Left ventricle myocardium inferior (tissue), 1 donor: Measurements from ENCODE around the gene RPS29. TPM values are rescaled to one million over a fixed set of nuclear protein-coding genes. Genes with fewer than 3 reads are reported as not detected.

Experiments used
- DNase-seq: peaks from one replicate; pipeline ENCODE4 v3.0.0-alpha.2; 2020
- H3K27ac ChIP-seq: fragments of 200-600 bp; replicated peaks from 2 replicates; pipeline ENCODE4 v1.8.0; 2021
- H3K27me3 ChIP-seq: fragments of 200-600 bp; 2 replicates; pipeline ENCODE4 v1.8.0; 2021; ENCODE audit warnings: low read depth
- H3K36me3 ChIP-seq: fragments of 200-600 bp; 2 replicates; pipeline ENCODE4 v1.8.0; 2021
- H3K4me1 ChIP-seq: fragments of 200-600 bp; 2 replicates; pipeline ENCODE4 v1.8.0; 2021
- H3K4me3 ChIP-seq: fragments of 200-600 bp; 2 replicates; pipeline ENCODE4 v1.8.0; 2021; ENCODE audit warnings: mild to moderate bottlenecking, moderate library complexity
- H3K9me3 ChIP-seq: fragments of 200-600 bp; replicated peaks from 2 replicates; pipeline ENCODE4 v1.8.0; 2021
- CTCF ChIP-seq: fragments of 200-600 bp; IDR thresholded peaks from 2 replicates; pipeline ENCODE4 v1.8.0; 2021; ENCODE audit warnings: antibody characterized with exemption, mild to moderate bottlenecking, borderline replicate concordance
- intact Hi-C: fragments of 100-400 bp; cut with micrococcal nuclease; formaldehyde crosslinking; loops from one replicate; pipeline ENCODE4 v1.11.0; 2022
- total RNA-seq: library from RNA; stranded (reverse); fragmentation: NEBNext Ultra II Directional; extraction: Animal tissue kit (Norgen Biotek cat#: 25700); gene quantifications from one replicate; pipeline ENCODE4 v1.2.1, GENCODE V29; 2021
- donor health status: DM: no; HTN: yes; CAD: no; lungs with severe emphysema.

The RPS29 gene
- total RNA-seq, 1 donor from 2014 or later: 853 TPM

GRCh38 chr14:49598485-49599300, 12.5 kb upstream of the RPS29 start, which contains the start of gene LRR1:
LRR1 (plus strand) TSS chr14:49598940; CDS start chr14:49599021, 81 bp downstream.
- intact Hi-C loops: no loop called here
- Histone ChIP-seq H3K36me3 (peaks cover 4% of the 10 kb centered on the region), H3K9me3 (no peaks in the 10 kb centered on the region), H3K27ac (peak within 1 kb of the TSS; percentile 96), H3K27me3 (no peaks in the 10 kb centered on the region), H3K4me1 (peaks cover 44% of the 10 kb centered on the region), H3K4me3 (peak within 1 kb of the TSS; percentile 96)
- TF ChIP-seq CTCF: no peak
- DNase-seq: peak; percentile 88

GRCh38 chr14:49598189-49598484, 12.0 kb upstream of the RPS29 start:
- Histone ChIP-seq H3K4me3 (peak overlapping the region; percentile 96), H3K4me1 (peaks cover 44% of the 10 kb centered on the region), H3K27me3 (no peaks in the 10 kb centered on the region), H3K9me3 (no peaks in the 10 kb centered on the region), H3K27ac (peak overlapping the region; percentile 96), H3K36me3 (peaks cover 1% of the 10 kb centered on the region)
- intact Hi-C loops: no loop called here
- no peak for TF ChIP-seq CTCF
- no peak for DNase-seq

- intact Hi-C loops: no loop called here
- Histone ChIP-seq H3K4me1 (peaks cover 40% of the 10 kb centered on the region), H3K27ac (peak overlapping the region; percentile 53), H3K4me3 (no peak overlapping the region), H3K9me3 (no peaks in the 10 kb centered on the region), H3K36me3 (no peaks in the 10 kb centered on the region), H3K27me3 (no peaks in the 10 kb centered on the region)
- no peak for DNase-seq
- TF ChIP-seq CTCF: no peak
Observed at GRCh38 chr14:49594347-49595091, 8.3 kb upstream of the RPS29 start.

- no peak for DNase-seq
- no peak overlapping the region for H3K27ac ChIP-seq
- H3K4me3 ChIP-seq: no peak overlapping the region
- intact Hi-C loops: no loop called here
- TF ChIP-seq CTCF: no peak
- no peaks in the 10 kb centered on the region for H3K27me3 ChIP-seq
- no peaks in the 10 kb centered on the region for H3K36me3 ChIP-seq
- no peaks in the 10 kb centered on the region for H3K9me3 ChIP-seq
- H3K4me1 ChIP-seq: peaks cover 26% of the 10 kb centered on the region
Observed at GRCh38 chr14:49593016-49593415, 6.8 kb upstream of the RPS29 start.

- Histone ChIP-seq H3K4me1 (peaks cover 22% of the 10 kb centered on the region), H3K9me3 (no peaks in the 10 kb centered on the region), H3K4me3 (no peak overlapping the region), H3K27me3 (no peaks in the 10 kb centered on the region), H3K27ac (no peak overlapping the region), H3K36me3 (peaks cover 3% of the 10 kb centered on the region)
- no peak for TF ChIP-seq CTCF
- DNase-seq: no peak
- intact Hi-C loops: no loop called here
Observed at GRCh38 chr14:49589387-49589786, 3.2 kb upstream of the RPS29 start.
